ENCODE measurements around the gene SHROOM1. TPM values are rescaled to one million over a fixed set of nuclear protein-coding genes. Genes with fewer than 3 reads are reported as not detected.
"Not testable (repeated sequence)": the region's sequence is repeated elsewhere in the genome, so short reads cannot be mapped to it uniquely, and the experiment has no call there.

The SHROOM1 gene
- polyA plus RNA-seq (2012; ENCODE audit: insufficient read depth, insufficient read length): 2.5 TPM

GRCh38 chr5:132830436-132831094, at the start of gene SHROOM1:
SHROOM1 (minus strand) TSS chr5:132830647; CDS start chr5:132826140, 4,507 bp downstream.
- DNase-seq (ENCODE audit: low read depth, low spot score): no peak

GRCh38 chr5:132877938-132878337, 47.5 kb upstream of the SHROOM1 start:
- H3K4me3 ChIP-seq (ENCODE audit: low read length): no peak overlapping the region
- no peak for DNase-seq (ENCODE audit: low read depth, low spot score)

More at GRCh38 chr5:132830436-132831094, at the start of gene SHROOM1:
- peak within 1 kb of the TSS; percentile 53 for H3K4me3 ChIP-seq (ENCODE audit: low read length)

GRCh38 chr5:132877466-132877865, 47.0 kb upstream of the SHROOM1 start:
- H3K4me3 ChIP-seq (ENCODE audit: low read length): no peak overlapping the region
- no peak for DNase-seq (ENCODE audit: low read depth, low spot score)

- H3K4me3 ChIP-seq (ENCODE audit: low read length): no peak overlapping the region
- DNase-seq (ENCODE audit: low read depth, low spot score): no peak
These were observed 45.7 kb upstream of the SHROOM1 start for GRCh38 chr5:132876020-132876759.

- H3K4me3 ChIP-seq (ENCODE audit: low read length): no peak overlapping the region
- no peak for DNase-seq (ENCODE audit: low read depth, low spot score)
These were observed 43.5 kb upstream of the SHROOM1 start for GRCh38 chr5:132873930-132874271.

- no peak for DNase-seq (ENCODE audit: low read depth, low spot score)
- H3K4me3 ChIP-seq (ENCODE audit: low read length): no peak within 1 kb of the TSS
These were observed 42.9 kb upstream of the SHROOM1 start, which contains the start of gene LEAP2 for GRCh38 chr5:132873119-132873929. LEAP2 (plus strand) TSS chr5:132873668; CDS start chr5:132873695, 27 bp downstream.

- no peak for DNase-seq (ENCODE audit: low read depth, low spot score)
- H3K4me3 ChIP-seq (ENCODE audit: low read length): no peak overlapping the region
These were observed 42.3 kb upstream of the SHROOM1 start for GRCh38 chr5:132872788-132873118.

GRCh38 chr5:132871459-132872284, 41.2 kb upstream of the SHROOM1 start:
- DNase-seq (ENCODE audit: low read depth, low spot score): no peak
- no peak overlapping the region for H3K4me3 ChIP-seq (ENCODE audit: low read length)

- no peak for DNase-seq (ENCODE audit: low read depth, low spot score)
- no peak overlapping the region for H3K4me3 ChIP-seq (ENCODE audit: low read length)
These were observed 40.4 kb upstream of the SHROOM1 start for GRCh38 chr5:132870801-132871200.

GRCh38 chr5:132868754-132869153, 38.3 kb upstream of the SHROOM1 start:
- no peak for DNase-seq (ENCODE audit: low read depth, low spot score)
- no peak overlapping the region for H3K4me3 ChIP-seq (ENCODE audit: low read length)

- peak overlapping the region; percentile 95 for H3K4me3 ChIP-seq (ENCODE audit: low read length)
- DNase-seq (ENCODE audit: low read depth, low spot score): no peak
These were observed 36.6 kb upstream of the SHROOM1 start for GRCh38 chr5:132867046-132867451.

- peak within 1 kb of the TSS; percentile 95 for H3K4me3 ChIP-seq (ENCODE audit: low read length)
- peak; percentile 99 for DNase-seq (ENCODE audit: low read depth, low spot score)
These were observed 36.0 kb upstream of the SHROOM1 start, which contains the start of the genes GDF9 and UQCRQ for GRCh38 chr5:132866342-132867045. GDF9 (minus strand) TSS chr5:132866469; CDS start chr5:132864533, 1,936 bp downstream. UQCRQ (plus strand) TSS chr5:132866642; CDS start chr5:132866882, 240 bp downstream.

GRCh38 chr5:132865668-132866341, 35.4 kb upstream of the SHROOM1 start:
- peak overlapping the region; percentile 95 for H3K4me3 ChIP-seq (ENCODE audit: low read length)
- no peak for DNase-seq (ENCODE audit: low read depth, low spot score)

- DNase-seq (ENCODE audit: low read depth, low spot score): no peak
These were observed 30.3 kb upstream of the SHROOM1 start for GRCh38 chr5:132860742-132861141.

GRCh38 chr5:132859889-132860437, 29.5 kb upstream of the SHROOM1 start:
- no peak overlapping the region for H3K4me3 ChIP-seq (ENCODE audit: low read length)
- DNase-seq (ENCODE audit: low read depth, low spot score): no peak

More at GRCh38 chr5:132860742-132861141, 30.3 kb upstream of the SHROOM1 start:
- H3K4me3 ChIP-seq (ENCODE audit: low read length): no peak overlapping the region

- DNase-seq (ENCODE audit: low read depth, low spot score): no peak
- H3K4me3 ChIP-seq (ENCODE audit: low read length): no peak overlapping the region
These were observed 25.6 kb upstream of the SHROOM1 start for GRCh38 chr5:132856011-132856410.

GRCh38 chr5:132854992-132855391, 24.5 kb upstream of the SHROOM1 start:
- not testable (repeated sequence) for DNase-seq (ENCODE audit: low read depth, low spot score); H3K4me3 ChIP-seq (ENCODE audit: low read length)
